HG03439 (cell line): Measurements from ENCODE around the gene SND1.

Experiments used
- ATAC-seq: cut with Tn5 transposase; IDR thresholded peaks from one replicate; pipeline ENCODE4 v1.9.1; 2021; ENCODE audit warnings: mild to moderate bottlenecking, moderate library complexity; ENCODE audit not compliant: unreplicated experiment

Gene SND1

DNA sequence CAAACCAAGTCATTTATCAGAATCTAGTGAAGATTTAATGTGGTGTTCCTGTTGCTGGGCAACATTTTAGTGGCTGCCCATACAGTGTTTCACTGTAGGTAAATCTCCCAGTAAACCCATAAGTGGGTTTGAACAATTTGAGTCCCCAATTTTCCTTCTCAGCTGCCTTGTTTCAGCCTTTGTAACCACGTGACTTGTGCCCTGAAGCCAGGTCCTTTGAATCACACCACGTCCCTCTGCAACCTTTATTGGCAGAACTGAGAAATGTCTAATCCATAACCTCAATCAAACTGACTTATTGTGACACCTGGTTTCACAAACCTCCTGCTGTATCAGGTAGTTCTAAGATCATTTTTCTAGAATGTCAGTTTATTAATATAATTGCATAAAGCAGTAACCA is 30.1 kb downstream of the SND1 start:
- ATAC-seq, result no peak

DNA sequence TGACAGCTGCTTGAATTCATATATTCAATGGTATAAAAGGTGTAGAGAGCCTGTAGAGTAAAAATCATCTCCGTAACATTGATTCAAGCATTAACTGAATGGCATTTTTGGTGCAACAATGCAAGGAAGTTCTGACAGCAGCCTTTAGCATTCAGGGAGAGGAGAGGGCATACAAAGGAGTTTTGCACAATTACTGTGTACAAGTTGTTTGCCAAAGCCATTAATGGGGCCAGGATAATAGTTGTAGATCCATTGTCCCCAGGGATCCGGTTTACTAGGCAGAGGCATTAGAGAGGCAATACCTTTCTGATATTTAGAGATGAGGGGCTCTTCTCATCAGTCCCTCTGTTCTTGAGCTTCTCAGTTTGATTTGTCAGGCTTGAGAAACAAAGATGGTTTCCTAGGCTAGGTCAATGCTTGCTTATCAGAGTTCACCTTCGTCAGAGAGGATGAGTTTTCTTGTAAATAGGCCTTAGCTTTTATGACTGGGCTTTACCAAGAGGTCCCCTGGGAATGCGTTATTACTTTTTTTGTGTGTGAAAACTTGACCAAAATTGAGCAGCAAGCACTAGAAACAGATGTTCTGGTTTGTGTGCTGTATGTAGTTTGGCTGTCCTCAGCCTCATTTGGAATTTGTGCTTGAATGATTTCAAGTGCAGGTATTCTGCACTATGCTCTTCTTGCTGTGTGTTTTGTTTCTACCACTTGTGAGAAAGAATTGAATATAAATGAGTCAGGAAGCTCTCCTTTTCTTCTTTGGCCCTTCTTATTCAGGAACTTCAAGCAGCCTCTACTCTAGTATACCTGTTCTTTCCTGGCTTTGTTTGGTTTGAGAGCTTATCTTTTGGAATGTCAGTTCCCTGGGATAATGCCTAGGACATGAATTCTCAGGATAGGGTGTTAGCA is 32.0 kb downstream of the SND1 start:
- peak; percentile 68 for ATAC-seq

GRCh38 chr7:127689194-127689772 is 37.3 kb downstream of the SND1 start:
- ATAC-seq, result no peak

DNA sequence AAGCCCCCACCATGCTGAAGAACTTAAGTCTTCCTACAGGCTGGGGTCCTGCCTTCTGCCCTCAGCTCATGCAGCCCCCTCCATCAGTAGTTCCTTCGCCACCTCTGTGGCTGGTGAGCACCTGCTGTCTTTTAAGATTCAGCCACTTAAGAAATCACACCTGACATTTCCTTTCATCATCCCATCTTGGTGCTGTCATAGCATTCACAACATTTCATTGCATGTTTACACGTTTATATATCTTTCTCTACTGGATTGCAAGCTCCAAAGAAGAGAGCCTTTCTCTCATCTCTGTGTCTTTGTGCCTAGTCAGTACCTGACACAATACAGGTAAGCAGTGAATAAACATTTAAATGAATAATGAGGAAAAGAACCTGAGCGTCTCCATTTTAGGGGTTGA is 38.3 kb downstream of the SND1 start:
- ATAC-seq, result no peak

- ATAC-seq, result no peak
These were observed 38.8 kb downstream of the SND1 start for GRCh38 chr7:127690806-127691205.

GRCh38 chr7:127692200-127692599 is 40.2 kb downstream of the SND1 start:
- ATAC-seq, result no peak

- no peak for ATAC-seq
These were observed 47.9 kb downstream of the SND1 start for GRCh38 chr7:127699853-127700252.

DNA sequence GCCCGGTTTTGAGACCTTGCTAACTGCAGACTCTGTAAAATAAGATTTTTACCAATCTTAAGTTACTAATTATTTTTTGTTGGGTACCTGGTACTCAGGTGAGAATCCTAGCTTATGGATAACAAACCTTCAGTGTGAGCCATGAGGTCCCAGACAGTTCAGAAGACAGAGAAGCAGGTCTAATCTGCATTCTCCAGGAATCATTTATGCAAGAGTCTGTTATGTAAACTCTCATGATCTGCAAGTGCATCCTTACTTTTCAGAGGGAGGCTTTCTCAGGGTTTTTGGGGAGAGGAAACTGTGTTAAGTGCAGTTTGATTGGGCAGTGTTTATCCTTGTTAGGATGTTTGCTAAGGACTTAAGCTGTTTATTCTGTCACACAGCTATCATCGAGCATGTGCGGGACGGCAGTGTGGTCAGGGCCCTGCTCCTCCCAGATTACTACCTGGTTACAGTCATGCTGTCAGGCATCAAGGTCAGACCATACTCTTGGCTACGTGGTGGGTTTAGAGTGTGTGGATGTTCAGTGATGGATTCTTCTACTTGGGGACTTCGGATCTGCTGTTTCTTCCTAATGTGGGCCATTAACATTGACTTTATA is 50.2 kb downstream of the SND1 start:
- no peak for ATAC-seq

- no peak for ATAC-seq
These were observed 50.9 kb downstream of the SND1 start for GRCh38 chr7:127702938-127703337.

- no peak for ATAC-seq
These were observed 52.2 kb downstream of the SND1 start for GRCh38 chr7:127704211-127704610.

DNA sequence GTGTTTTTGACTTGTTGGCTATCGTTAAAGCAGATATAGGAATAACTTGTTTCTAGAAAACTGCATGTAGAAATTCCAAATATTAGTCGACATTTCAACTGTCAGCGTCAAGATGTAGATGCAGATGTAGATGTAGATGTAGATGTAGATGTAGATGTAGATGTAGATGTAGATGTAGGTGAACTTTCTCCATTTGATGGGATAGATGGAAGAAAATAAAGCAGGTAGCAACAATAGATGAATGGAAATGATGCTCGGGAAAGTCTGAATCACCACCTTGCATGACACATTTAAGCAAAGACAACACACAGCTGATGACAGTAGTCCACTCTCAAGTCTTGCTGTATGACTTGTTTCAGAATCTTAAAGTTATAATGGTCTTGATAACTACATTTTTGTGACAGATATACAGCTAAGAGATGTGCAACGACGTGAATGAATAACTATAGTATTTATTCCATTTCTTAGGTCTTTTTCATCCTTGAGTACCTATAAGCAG is 53.5 kb downstream of the SND1 start:
- no peak for ATAC-seq

DNA sequence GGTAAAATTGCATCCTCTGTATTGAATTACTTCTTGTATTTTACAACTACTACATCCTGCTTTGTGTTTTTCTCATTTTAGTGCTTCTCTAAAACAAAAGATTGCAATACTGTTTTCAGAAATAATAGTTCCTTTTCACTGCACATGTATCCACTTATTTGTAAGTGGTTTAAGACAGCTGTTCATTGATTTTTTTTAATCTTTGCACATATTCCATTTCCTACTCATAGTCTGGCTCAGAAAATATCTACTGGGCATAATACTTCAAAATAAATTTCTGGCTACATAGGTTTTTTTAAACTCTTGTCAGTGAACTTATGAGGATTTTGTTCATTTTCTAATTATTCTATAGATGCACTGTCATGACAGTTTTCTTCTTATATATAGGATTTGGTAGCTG is 54.8 kb downstream of the SND1 start:
- ATAC-seq, result no peak

GRCh38 chr7:127708201-127708600 is 56.2 kb downstream of the SND1 start:
- no peak for ATAC-seq

DNA sequence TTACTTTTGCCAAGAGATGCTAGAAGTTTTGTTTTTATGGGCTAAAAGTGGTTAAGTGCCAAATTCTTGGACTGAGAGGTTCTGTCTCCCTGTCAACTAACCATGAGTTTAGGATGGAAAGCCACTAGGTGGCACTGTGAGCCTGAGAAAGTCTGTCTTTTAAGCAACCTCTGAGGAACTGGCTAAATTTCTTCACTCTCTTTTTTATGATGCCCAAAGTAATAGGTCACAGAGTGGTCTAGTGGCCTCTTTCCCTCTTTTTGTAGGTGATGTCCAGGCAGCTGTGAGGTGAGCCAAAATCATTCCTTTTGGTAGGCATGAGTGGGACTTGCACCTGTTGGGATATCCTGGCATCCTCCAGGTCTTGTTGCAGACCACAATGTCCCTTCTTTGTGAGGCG is 56.8 kb downstream of the SND1 start:
- no peak for ATAC-seq

DNA sequence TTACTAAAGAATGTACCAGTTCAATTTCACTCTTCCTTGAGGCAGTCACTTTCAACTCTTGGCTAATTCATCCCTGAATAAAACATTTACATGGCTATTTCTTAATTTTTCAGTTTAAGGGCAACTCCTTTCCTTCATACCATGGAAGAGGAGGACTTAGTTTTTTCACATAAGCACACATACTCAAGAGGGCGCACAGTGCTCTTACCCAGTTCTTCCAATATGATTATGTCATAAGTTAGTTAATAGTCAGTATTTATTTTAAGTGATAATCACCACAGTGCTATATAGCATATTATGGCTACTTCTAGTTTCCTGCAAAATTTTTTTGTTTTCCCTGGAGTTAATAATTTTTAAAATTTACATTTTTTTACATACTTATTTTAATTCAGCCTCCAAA is 58.6 kb downstream of the SND1 start:
- ATAC-seq, result no peak

DNA sequence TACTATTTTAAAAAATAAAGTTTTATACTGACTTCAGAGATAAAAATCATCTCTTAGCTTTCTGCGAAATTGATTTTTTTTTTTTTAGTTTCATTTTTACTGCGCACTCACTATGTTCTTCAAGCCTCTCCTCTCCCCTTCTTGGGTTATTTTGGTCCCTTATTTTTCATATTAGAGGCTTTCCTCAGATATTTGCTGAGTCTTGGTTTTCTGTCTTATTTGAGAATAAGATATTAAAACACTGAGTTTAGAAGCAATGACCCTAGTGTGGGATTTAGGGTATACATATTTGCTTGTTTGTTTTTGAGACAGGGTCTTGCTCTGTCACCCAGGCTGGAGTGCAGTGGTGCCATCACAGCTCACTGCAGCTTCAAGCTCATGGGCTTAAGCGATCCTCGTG is 59.9 kb downstream of the SND1 start:
- ATAC-seq, result no peak

- no peak for ATAC-seq
These were observed 61.0 kb downstream of the SND1 start for GRCh38 chr7:127713006-127713405.

GRCh38 chr7:127713758-127714157 is 61.8 kb downstream of the SND1 start:
- ATAC-seq, result no peak

GRCh38 chr7:127715272-127715671 is 63.3 kb downstream of the SND1 start:
- no peak for ATAC-seq

- no peak for ATAC-seq
These were observed 63.9 kb downstream of the SND1 start for GRCh38 chr7:127715901-127716300.

DNA sequence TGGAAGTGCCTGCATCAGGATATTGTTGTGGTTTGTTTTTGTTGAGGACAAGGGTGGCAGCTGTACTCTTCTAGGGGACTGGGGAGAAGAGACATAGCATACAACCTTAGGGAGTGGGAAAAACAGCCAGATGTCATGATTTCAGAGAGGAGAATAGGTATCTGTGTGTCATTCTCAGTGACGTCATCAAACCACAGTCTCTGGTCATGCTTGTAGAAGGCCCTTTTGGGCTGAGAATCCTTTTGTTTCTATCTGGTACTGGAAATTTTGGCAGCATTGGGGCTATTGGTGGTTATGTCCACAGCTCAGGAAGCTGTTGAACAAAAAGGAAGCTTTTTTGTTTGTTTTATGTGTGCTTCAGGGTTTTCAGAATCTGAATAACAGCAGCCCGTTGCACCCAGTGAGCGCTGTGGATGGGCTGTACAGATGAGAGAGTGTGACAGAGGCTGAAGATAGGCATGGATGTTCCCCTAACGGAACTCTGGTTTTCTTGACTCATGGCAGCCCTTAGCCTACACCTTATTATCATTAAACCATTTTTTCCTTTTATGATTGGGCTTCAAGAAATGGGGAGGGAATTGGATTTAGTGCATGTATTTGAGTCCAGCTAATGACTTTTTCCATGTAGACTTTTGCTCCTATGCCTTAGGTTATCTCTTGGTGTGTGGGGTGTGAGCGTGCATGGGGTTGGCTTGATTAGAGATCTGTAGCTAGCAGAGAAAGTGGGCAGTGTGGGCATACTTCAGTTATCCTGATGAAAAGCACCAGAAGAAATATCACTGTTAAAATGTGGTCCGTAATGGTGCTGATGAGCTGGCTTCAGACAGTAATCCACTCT is 65.7 kb downstream of the SND1 start:
- ATAC-seq, result no peak
